Forelimb muscle (tissue), 1 donor: ENCODE data around the gene ONECUT1. TPM values are rescaled to one million over a fixed set of nuclear protein-coding genes. Genes with fewer than 3 reads are reported as not detected.

Source experiments
- DNase-seq: peaks from one replicate; pipeline ENCODE4 v3.0.0-alpha.2; 2013; ENCODE audit warnings: low read depth
- polyA plus RNA-seq: library from polyadenylated mRNA; unstranded; fragments of 120-200 nt; gene quantifications from one replicate; pipeline ENCODE4 v1.2.1, GENCODE V29; 2013; ENCODE audit not compliant: insufficient read length

The ONECUT1 gene
- polyA plus RNA-seq, 1 donor, result not detected

GRCh38 chr15:52797625-52798501, 7.7 kb upstream of the ONECUT1 start:
- no peak for DNase-seq

GRCh38 chr15:52796753-52797520, 6.8 kb upstream of the ONECUT1 start:
- DNase-seq, result no peak

- no peak for DNase-seq
These were observed 6.0 kb upstream of the ONECUT1 start for GRCh38 chr15:52796228-52796521.

GRCh38 chr15:52795464-52796227, 5.5 kb upstream of the ONECUT1 start:
- DNase-seq, result no peak

- DNase-seq, result no peak
These were observed 4.7 kb upstream of the ONECUT1 start for GRCh38 chr15:52794665-52795463.

- DNase-seq, result no peak
These were observed 1.6 kb upstream of the ONECUT1 start for GRCh38 chr15:52791776-52792175.

- DNase-seq, result no peak
These were observed 1.0 kb upstream of the ONECUT1 start for GRCh38 chr15:52790941-52791751.

- no peak for DNase-seq
These were observed 451 bp downstream of the ONECUT1 start for GRCh38 chr15:52789601-52790168.

GRCh38 chr15:52789008-52789600, 1.0 kb downstream of the ONECUT1 start:
- DNase-seq, result no peak

GRCh38 chr15:52788099-52788986, 1.8 kb downstream of the ONECUT1 start:
- DNase-seq, result no peak

- no peak for DNase-seq
These were observed 2.5 kb downstream of the ONECUT1 start for GRCh38 chr15:52787549-52788098.

- DNase-seq, result no peak
These were observed 3.0 kb downstream of the ONECUT1 start for GRCh38 chr15:52787123-52787503.

GRCh38 chr15:52786436-52787122, 3.6 kb downstream of the ONECUT1 start:
- DNase-seq, result no peak

- no peak for DNase-seq
These were observed 4.3 kb downstream of the ONECUT1 start for GRCh38 chr15:52785672-52786406.

GRCh38 chr15:52784799-52785671, 5.1 kb downstream of the ONECUT1 start:
- no peak for DNase-seq
